SK-N-SH (cell line): ENCODE results near the gene MRM2.

ENCODE experiments used
- EZH2phosphoT487 ChIP-seq: fragments of 200-600 bp; sonication (generic); IDR thresholded peaks from 2 replicates; pipeline ENCODE4 v1.6.1; 2017; ENCODE audit warnings: low read depth, mixed run types, mild to moderate bottlenecking, antibody characterized with exemption, moderate library complexity, borderline replicate concordance
- FOXJ3 ChIP-seq: sonication (generic); formaldehyde crosslinking; IDR thresholded peaks from 2 replicates; pipeline ENCODE4 v1.5.1; 2020; ENCODE audit warnings: mild to moderate bottlenecking, missing genetic modification reagents
- POLR2AphosphoS5 ChIP-seq: IDR thresholded peaks from 2 replicates; pipeline ENCODE4 v1.6.1; 2012; ENCODE audit warnings: low read depth, low read length
- TF ChIP-seq, protein P1 (sequence below): fragments of 200-600 bp; sonication (generic); IDR thresholded peaks from 2 replicates; pipeline ENCODE4 v1.6.1; 2017; ENCODE audit warnings: antibody characterized with exemption, mild to moderate bottlenecking, moderate library complexity

DNA sequence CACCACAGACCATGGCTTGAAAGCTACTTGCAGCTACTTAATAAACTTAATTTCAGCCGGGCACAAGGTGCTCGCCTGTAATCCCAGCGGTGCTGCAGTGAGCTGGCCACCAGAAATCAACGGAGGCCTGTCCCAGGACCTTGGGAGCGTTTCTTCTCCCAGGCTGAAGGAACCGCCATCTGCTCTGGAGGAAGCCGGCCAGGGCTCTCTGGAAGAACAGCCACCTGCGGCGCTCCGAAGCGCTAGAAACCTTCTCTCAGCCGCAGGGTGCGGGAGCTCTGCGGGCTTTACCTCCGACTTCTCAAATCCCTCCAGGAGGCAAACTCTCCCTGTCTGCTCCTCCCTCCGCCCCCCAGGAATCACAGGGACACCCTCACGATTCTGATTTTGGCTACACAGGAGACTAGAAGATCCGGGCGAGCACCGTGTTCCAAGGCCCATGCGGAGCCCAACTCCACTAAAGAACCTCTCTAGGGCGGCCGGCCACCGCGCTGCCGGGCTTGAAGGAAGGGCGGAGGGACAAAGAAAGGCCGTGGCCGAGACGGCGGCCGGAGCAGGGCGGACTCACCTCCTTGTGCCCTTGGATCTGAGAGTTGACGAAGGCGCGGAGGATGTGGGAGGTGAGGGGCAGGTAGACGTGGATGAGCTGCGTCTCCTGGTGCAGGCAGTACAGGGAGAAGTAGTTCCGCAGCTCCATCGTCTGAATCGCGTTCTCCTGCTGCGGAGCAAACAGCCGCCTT, 14.5 kb upstream of the MRM2 start:
- TF ChIP-seq POLR2AphosphoS5 (no peak), FOXJ3 (CRISPR knock-in tag) (no peak), EZH2phosphoT487 (no peak)
- TF ChIP-seq, protein P1, sequence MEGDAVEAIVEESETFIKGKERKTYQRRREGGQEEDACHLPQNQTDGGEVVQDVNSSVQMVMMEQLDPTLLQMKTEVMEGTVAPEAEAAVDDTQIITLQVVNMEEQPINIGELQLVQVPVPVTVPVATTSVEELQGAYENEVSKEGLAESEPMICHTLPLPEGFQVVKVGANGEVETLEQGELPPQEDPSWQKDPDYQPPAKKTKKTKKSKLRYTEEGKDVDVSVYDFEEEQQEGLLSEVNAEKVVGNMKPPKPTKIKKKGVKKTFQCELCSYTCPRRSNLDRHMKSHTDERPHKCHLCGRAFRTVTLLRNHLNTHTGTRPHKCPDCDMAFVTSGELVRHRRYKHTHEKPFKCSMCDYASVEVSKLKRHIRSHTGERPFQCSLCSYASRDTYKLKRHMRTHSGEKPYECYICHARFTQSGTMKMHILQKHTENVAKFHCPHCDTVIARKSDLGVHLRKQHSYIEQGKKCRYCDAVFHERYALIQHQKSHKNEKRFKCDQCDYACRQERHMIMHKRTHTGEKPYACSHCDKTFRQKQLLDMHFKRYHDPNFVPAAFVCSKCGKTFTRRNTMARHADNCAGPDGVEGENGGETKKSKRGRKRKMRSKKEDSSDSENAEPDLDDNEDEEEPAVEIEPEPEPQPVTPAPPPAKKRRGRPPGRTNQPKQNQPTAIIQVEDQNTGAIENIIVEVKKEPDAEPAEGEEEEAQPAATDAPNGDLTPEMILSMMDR: no peak
